ENCODE results near the gene FOXA2. TPM values are rescaled to one million over a fixed set of nuclear protein-coding genes. Genes with fewer than 3 reads are reported as not detected.

Gene FOXA2
- total and polyA plus RNA-seq, 2 of the 13 experiments (the other 11 are each of a cell fraction or from before 2014, with no cell fraction given), result 8.8 to 12.2 TPM

DNA sequence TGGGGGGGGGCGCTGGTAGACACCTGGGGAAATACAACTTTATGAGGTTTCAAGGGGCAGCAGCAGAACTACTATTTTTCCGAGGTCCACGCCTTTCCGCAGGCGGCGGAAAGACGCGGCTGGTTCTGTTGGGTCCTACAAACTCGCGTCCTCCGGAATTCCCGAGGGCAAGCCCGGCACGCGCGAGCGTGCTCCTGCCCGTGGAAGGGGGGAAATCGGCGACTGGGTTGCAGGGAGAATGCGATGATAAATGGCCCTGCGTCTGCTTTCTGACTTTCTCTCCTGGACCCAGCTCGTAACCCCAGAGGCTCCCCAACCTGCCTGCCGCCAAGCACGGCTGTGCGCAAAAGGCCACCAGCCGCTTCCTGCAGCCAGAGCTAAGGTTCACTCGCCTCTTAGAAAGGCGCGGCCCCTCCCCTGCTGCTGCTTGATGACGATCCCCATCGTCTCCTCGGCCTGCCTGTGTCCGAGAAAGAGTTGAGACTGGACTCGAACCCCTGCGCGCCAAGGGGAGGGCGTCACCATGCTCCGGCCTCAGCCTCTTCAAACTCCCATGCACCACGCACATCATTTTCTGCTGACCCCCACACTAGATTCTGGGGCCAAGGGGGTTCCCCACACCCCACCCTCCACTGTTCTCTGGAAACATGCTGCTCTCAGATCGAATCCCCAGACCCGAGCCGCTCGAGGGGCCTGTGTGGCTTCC lies 6.7 kb downstream of the FOXA2 start (continued):
- TF ChIP-seq, protein P1, sequence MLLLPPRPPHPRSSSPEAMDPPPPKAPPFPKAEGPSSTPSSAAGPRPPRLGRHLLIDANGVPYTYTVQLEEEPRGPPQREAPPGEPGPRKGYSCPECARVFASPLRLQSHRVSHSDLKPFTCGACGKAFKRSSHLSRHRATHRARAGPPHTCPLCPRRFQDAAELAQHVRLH (CRISPR knock-in tag; IDR thresholded peaks at IDR 0.05; ENCODE audit: borderline replicate concordance, low read depth), result no peak; the same call in 1 of the 2 replicates
- TF ChIP-seq MATR3 (CRISPR knock-in tag; IDR thresholded peaks at IDR 0.05), result no peak
- TF ChIP-seq ZSCAN9 (CRISPR knock-in tag; IDR thresholded peaks at IDR 0.05; ENCODE audit: borderline replicate concordance), result 0 out of 2 replicates have a peak, but pooled peaks have one; percentile 13
- TF ChIP-seq, protein P2, sequence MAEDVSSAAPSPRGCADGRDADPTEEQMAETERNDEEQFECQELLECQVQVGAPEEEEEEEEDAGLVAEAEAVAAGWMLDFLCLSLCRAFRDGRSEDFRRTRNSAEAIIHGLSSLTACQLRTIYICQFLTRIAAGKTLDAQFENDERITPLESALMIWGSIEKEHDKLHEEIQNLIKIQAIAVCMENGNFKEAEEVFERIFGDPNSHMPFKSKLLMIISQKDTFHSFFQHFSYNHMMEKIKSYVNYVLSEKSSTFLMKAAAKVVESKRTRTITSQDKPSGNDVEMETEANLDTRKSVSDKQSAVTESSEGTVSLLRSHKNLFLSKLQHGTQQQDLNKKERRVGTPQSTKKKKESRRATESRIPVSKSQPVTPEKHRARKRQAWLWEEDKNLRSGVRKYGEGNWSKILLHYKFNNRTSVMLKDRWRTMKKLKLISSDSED (CRISPR knock-in tag; IDR thresholded peaks at IDR 0.05), result no peak; the same call in 1 of the 2 replicates
- TF ChIP-seq ZNF510 (CRISPR knock-in tag; IDR thresholded peaks at IDR 0.05; ENCODE audit: low read depth), result peak; percentile 68; the same call in 1 of the 2 replicates
- no peak for TF ChIP-seq ZNF558 (CRISPR knock-in tag; IDR thresholded peaks at IDR 0.05; ENCODE audit: borderline replicate concordance)
- TF ChIP-seq, protein P3, sequence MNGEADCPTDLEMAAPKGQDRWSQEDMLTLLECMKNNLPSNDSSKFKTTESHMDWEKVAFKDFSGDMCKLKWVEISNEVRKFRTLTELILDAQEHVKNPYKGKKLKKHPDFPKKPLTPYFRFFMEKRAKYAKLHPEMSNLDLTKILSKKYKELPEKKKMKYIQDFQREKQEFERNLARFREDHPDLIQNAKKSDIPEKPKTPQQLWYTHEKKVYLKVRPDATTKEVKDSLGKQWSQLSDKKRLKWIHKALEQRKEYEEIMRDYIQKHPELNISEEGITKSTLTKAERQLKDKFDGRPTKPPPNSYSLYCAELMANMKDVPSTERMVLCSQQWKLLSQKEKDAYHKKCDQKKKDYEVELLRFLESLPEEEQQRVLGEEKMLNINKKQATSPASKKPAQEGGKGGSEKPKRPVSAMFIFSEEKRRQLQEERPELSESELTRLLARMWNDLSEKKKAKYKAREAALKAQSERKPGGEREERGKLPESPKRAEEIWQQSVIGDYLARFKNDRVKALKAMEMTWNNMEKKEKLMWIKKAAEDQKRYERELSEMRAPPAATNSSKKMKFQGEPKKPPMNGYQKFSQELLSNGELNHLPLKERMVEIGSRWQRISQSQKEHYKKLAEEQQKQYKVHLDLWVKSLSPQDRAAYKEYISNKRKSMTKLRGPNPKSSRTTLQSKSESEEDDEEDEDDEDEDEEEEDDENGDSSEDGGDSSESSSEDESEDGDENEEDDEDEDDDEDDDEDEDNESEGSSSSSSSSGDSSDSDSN (CRISPR knock-in tag; IDR thresholded peaks at IDR 0.05), result peak; percentile 79
- TF ChIP-seq NFYC (CRISPR knock-in tag; IDR thresholded peaks at IDR 0.05), result no peak
- TF ChIP-seq SP4 (CRISPR knock-in tag; IDR thresholded peaks at IDR 0.05), result no peak
- TF ChIP-seq, protein P4, sequence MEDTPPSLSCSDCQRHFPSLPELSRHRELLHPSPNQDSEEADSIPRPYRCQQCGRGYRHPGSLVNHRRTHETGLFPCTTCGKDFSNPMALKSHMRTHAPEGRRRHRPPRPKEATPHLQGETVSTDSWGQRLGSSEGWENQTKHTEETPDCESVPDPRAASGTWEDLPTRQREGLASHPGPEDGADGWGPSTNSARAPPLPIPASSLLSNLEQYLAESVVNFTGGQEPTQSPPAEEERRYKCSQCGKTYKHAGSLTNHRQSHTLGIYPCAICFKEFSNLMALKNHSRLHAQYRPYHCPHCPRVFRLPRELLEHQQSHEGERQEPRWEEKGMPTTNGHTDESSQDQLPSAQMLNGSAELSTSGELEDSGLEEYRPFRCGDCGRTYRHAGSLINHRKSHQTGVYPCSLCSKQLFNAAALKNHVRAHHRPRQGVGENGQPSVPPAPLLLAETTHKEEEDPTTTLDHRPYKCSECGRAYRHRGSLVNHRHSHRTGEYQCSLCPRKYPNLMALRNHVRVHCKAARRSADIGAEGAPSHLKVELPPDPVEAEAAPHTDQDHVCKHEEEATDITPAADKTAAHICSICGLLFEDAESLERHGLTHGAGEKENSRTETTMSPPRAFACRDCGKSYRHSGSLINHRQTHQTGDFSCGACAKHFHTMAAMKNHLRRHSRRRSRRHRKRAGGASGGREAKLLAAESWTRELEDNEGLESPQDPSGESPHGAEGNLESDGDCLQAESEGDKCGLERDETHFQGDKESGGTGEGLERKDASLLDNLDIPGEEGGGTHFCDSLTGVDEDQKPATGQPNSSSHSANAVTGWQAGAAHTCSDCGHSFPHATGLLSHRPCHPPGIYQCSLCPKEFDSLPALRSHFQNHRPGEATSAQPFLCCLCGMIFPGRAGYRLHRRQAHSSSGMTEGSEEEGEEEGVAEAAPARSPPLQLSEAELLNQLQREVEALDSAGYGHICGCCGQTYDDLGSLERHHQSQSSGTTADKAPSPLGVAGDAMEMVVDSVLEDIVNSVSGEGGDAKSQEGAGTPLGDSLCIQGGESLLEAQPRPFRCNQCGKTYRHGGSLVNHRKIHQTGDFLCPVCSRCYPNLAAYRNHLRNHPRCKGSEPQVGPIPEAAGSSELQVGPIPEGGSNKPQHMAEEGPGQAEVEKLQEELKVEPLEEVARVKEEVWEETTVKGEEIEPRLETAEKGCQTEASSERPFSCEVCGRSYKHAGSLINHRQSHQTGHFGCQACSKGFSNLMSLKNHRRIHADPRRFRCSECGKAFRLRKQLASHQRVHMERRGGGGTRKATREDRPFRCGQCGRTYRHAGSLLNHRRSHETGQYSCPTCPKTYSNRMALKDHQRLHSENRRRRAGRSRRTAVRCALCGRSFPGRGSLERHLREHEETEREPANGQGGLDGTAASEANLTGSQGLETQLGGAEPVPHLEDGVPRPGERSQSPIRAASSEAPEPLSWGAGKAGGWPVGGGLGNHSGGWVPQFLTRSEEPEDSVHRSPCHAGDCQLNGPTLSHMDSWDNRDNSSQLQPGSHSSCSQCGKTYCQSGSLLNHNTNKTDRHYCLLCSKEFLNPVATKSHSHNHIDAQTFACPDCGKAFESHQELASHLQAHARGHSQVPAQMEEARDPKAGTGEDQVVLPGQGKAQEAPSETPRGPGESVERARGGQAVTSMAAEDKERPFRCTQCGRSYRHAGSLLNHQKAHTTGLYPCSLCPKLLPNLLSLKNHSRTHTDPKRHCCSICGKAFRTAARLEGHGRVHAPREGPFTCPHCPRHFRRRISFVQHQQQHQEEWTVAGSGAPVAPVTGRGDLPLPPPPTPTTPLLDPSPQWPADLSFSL (CRISPR knock-in tag; IDR thresholded peaks at IDR 0.05), result peak; percentile 43; the same call in 1 of the 2 replicates
- TF ChIP-seq, protein P5, sequence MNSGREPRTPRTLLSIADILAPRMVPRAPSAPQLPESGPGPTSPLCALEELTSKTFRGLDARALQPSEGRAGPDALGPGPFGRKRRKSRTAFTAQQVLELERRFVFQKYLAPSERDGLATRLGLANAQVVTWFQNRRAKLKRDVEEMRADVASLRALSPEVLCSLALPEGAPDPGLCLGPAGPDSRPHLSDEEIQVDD (CRISPR knock-in tag; IDR thresholded peaks at IDR 0.05; ENCODE audit: borderline replicate concordance), result no peak
- peak; percentile 19; the same call in 1 of the 2 replicates for TF ChIP-seq ZNF441 (CRISPR knock-in tag; IDR thresholded peaks at IDR 0.05; ENCODE audit: borderline replicate concordance)
- no peak for TF ChIP-seq SP140L (CRISPR knock-in tag; IDR thresholded peaks at IDR 0.05; ENCODE audit: borderline replicate concordance)
- TF ChIP-seq, protein P6, sequence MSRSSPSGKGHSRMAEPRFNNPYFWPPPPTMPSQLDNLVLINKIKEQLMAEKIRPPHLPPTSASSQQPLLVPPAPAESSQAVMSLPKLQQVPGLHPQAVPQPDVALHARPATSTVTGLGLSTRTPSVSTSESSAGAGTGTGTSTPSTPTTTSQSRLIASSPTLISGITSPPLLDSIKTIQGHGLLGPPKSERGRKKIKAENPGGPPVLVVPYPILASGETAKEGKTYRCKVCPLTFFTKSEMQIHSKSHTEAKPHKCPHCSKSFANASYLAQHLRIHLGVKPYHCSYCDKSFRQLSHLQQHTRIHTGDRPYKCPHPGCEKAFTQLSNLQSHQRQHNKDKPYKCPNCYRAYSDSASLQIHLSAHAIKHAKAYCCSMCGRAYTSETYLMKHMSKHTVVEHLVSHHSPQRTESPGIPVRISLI (CRISPR knock-in tag; IDR thresholded peaks at IDR 0.05; ENCODE audit: borderline replicate concordance), result no peak
- TF ChIP-seq ZNF672 (CRISPR knock-in tag; IDR thresholded peaks at IDR 0.05), result no peak
- peak; percentile 29; the same call in 1 of the 2 replicates for TF ChIP-seq MIER3 (CRISPR knock-in tag; IDR thresholded peaks at IDR 0.05; ENCODE audit: borderline replicate concordance)
- 0 out of 2 replicates have a peak, but pooled peaks have one; percentile 11 for TF ChIP-seq ZNF256 (CRISPR knock-in tag; conservative IDR thresholded peaks at IDR 0.05)
